A673 (cell line): ENCODE data around the gene NFS1. TPM values are rescaled to one million over a fixed set of nuclear protein-coding genes. Genes with fewer than 3 reads are reported as not detected.
A peak's percentile ranks its signal among the peaks of the same experiment; 100 is the strongest.
"Not testable (repeated sequence)": the region's sequence is repeated elsewhere in the genome, so short reads cannot be mapped to it uniquely, and the experiment has no call there.

Experiments
- BruUV-seq: library from RNA; stranded (reverse); fragments of 400-500 nt; replicated peaks from 2 replicates; lab custom pipeline; 2021; lab: Mats Ljungman, UMichigan
- CTCF ChIA-PET: fragments of 300-600 bp; sonication (Branson Sonifier 250); formaldehyde crosslinking; loops from one replicate; lab custom pipeline; 2022; ENCODE audit warnings: antibody characterized with exemption; lab: Charles Lee
- POLR2A ChIA-PET: fragments of 300-600 bp; sonication (Branson Sonifier 250); formaldehyde crosslinking; loops from one replicate; lab custom pipeline; 2022; ENCODE audit warnings: antibody characterized with exemption; ENCODE audit not compliant: low non-redundant PET; lab: Charles Lee
- DNase-seq: peaks from one replicate; pipeline ENCODE4 v3.0.0-alpha.2; 2015; ENCODE audit warnings: low spot score
- H3K27ac ChIP-seq: fragments of 200-600 bp; sonication (generic); 2 replicates; pipeline ENCODE4 v1.5.1; 2016; ENCODE audit warnings: mixed run types, low read depth, mild to moderate bottlenecking, mixed read lengths, antibody characterized with exemption, low read length; ENCODE audit not compliant: poor library complexity, severe bottlenecking
- H3K27me3 ChIP-seq: fragments of 200-600 bp; sonication (generic); replicated peaks from 2 replicates; pipeline ENCODE4 v1.6.1; 2017; ENCODE audit warnings: mixed run types, low read depth, mild to moderate bottlenecking, mixed read lengths, antibody characterized with exemption, low read length; ENCODE audit not compliant: insufficient read depth, poor library complexity
- H3K36me3 ChIP-seq: fragments of 200-600 bp; sonication (generic); 2 replicates; pipeline ENCODE4 v1.6.1; 2016; ENCODE audit warnings: mixed run types, mild to moderate bottlenecking, mixed read lengths, antibody characterized with exemption, low read length; ENCODE audit not compliant: insufficient read depth, poor library complexity, severe bottlenecking
- H3K4me1 ChIP-seq: fragments of 200-600 bp; sonication (generic); 2 replicates; pipeline ENCODE4 v1.6.1; 2017; ENCODE audit warnings: mixed run types, mild to moderate bottlenecking, mixed read lengths, antibody characterized with exemption, low read length; ENCODE audit not compliant: insufficient read depth, poor library complexity, severe bottlenecking
- H3K4me3 ChIP-seq: fragments of 200-600 bp; sonication (generic); 2 replicates; pipeline ENCODE4 v1.5.1; 2016; ENCODE audit warnings: low read depth, mixed run types, mild to moderate bottlenecking, mixed read lengths, low read length; ENCODE audit not compliant: poor library complexity, severe bottlenecking
- H3K9me3 ChIP-seq: fragments of 200-600 bp; sonication (generic); 2 replicates; pipeline ENCODE4 v1.6.1; 2016; ENCODE audit warnings: mixed run types, low read depth, mild to moderate bottlenecking, mixed read lengths, antibody characterized with exemption, low read length; ENCODE audit not compliant: poor library complexity, severe bottlenecking
- CTCF ChIP-seq: fragments of 300-800, 200-600 bp; sonication (generic); conservative IDR thresholded peaks from 2 replicates; pipeline ENCODE4 v1.5.1; 2017; ENCODE audit warnings: low read depth, mild to moderate bottlenecking, antibody characterized with exemption, low read length, moderate library complexity, mixed read lengths
- EZH2 ChIP-seq: fragments of 200-600 bp; sonication (generic); IDR thresholded peaks from 2 replicates; pipeline ENCODE4 v1.6.1; 2017; ENCODE audit warnings: borderline replicate concordance, low read depth, mild to moderate bottlenecking, mixed read lengths, antibody characterized with exemption, low read length; ENCODE audit not compliant: poor library complexity, severe bottlenecking
- intact Hi-C: fragments of 100-400 bp; cut with micrococcal nuclease; formaldehyde crosslinking; loops from one replicate; pipeline ENCODE4 v1.10.0; 2022; ENCODE audit not compliant: unreplicated experiment
- total RNA-seq: library from RNA; stranded (reverse); gene quantifications from 2 replicates; pipeline ENCODE4 v1.2.3, GENCODE V29; 2021

NFS1 gene
- total RNA-seq, 1 experiment from 2014 or later = 22.2 TPM

DNA sequence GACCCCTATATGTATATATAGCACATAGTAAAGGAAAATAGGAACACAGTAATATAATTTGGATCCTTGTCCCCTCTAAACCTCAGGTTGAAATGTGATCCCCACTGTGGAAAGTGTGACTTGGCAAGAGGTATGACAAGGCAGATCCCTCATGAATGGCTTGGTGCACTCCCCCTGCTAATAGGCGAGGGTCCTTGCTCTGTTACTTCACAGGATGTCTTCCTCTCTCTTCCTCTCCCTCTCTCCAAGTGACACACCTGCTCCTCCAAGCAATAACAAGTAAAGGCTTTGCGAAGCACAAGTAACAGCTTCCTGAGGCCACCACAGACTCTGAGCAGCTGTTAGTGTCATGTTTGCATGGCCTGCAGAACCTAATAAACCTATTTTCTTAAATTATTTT is 16.5 kb upstream of the NFS1 start:
- intact Hi-C loops = no loop called here
- DNase-seq = no peak
- Histone ChIP-seq H3K27ac (no peak overlapping the region), H3K27me3 (no peaks in the 10 kb centered on the region), H3K36me3 (peaks cover 100% of the 10 kb centered on the region), H3K9me3 (no peaks in the 10 kb centered on the region), H3K4me1 (no peaks in the 10 kb centered on the region), H3K4me3 (no peak overlapping the region)
- no peak for TF ChIP-seq CTCF
- no peak for TF ChIP-seq EZH2
- no TSS peak for BruUV-seq
- POLR2A ChIA-PET = no interaction called here
- CTCF ChIA-PET = no interaction called here

GRCh38 chr20:35714127-35714526 is 15.0 kb upstream of the NFS1 start:
- BruUV-seq = no TSS peak
- H3K27ac ChIP-seq = no peak overlapping the region
- intact Hi-C loops = no loop called here
- no peak for DNase-seq
- TF ChIP-seq EZH2 (no peak), CTCF (no peak)
- no peaks in the 10 kb centered on the region for H3K4me1 ChIP-seq
- peaks cover 100% of the 10 kb centered on the region for H3K36me3 ChIP-seq
- H3K4me3 ChIP-seq = no peak overlapping the region
- no peaks in the 10 kb centered on the region for H3K27me3 ChIP-seq
- H3K9me3 ChIP-seq = no peaks in the 10 kb centered on the region
- ChIA-PET CTCF (interaction anchor here (0.5 kb wide), 1 partner anchor 28 kb away, joined by 8 read pairs; no protein-coding TSS in a partner anchor), POLR2A (no interaction called here)

GRCh38 chr20:35713120-35713519 is 14.0 kb upstream of the NFS1 start:
- BruUV-seq, H3K27me3 ChIP-seq, CTCF ChIA-PET, intact Hi-C loops, H3K9me3 ChIP-seq, H3K4me3 ChIP-seq, H3K4me1 ChIP-seq, POLR2A ChIA-PET, DNase-seq, H3K27ac ChIP-seq: not testable (repeated sequence)
- H3K36me3 ChIP-seq = peaks cover 100% of the 10 kb centered on the region

- TF ChIP-seq CTCF (no peak), EZH2 (no peak)
- no peaks in the 10 kb centered on the region for H3K9me3 ChIP-seq
- CTCF ChIA-PET = no interaction called here
- no peaks in the 10 kb centered on the region for H3K4me1 ChIP-seq
- DNase-seq = no peak
- intact Hi-C loops = no loop called here
- H3K27ac ChIP-seq = peak overlapping the region; percentile 14
- H3K36me3 ChIP-seq = peaks cover 100% of the 10 kb centered on the region
- no TSS peak for BruUV-seq
- POLR2A ChIA-PET = interaction anchor here (0.9 kb wide), 1 partner anchor 31 kb away, joined by 7 read pairs; the partner anchor contains the start of gene RBM39
- no peak overlapping the region for H3K4me3 ChIP-seq
- H3K27me3 ChIP-seq = no peaks in the 10 kb centered on the region
Observed at GRCh38 chr20:35711588-35712209, 12.5 kb upstream of the NFS1 start.
